Right hindlimb (tissue), 1 donor: ENCODE measurements around the gene GLYATL1B.
"Not testable (repeated sequence)": the region's sequence is repeated elsewhere in the genome, so short reads cannot be mapped to it uniquely, and the experiment has no call there.

Experiments used
- DNase-seq: peaks from one replicate; pipeline ENCODE4 v3.0.0-alpha.2; 2018

GLYATL1B gene

GRCh38 chr11:59097113-59097708 is 11.1 kb downstream of the GLYATL1B start:
- DNase-seq, result peak; percentile 53

GRCh38 chr11:59097938-59098337 is 11.8 kb downstream of the GLYATL1B start:
- not testable (repeated sequence) for DNase-seq

- DNase-seq, result peak; percentile 46
Observed at GRCh38 chr11:59102259-59102765, 16.2 kb downstream of the GLYATL1B start.

- peak; percentile 91 for DNase-seq
Observed at GRCh38 chr11:59106363-59107336, 20.5 kb downstream of the GLYATL1B start, which contains the start of gene FAM111B. Gene FAM111B (plus strand): TSS chr11:59107237. CDS start chr11:59109626, 2,389 bp downstream.

GRCh38 chr11:59107721-59108120 is 21.6 kb downstream of the GLYATL1B start:
- not testable (repeated sequence) for DNase-seq

GRCh38 chr11:59112494-59112893 is 26.4 kb downstream of the GLYATL1B start:
- no peak for DNase-seq

- DNase-seq, result no peak
Observed at GRCh38 chr11:59114344-59114743, 28.2 kb downstream of the GLYATL1B start.

GRCh38 chr11:59115553-59115952 is 29.4 kb downstream of the GLYATL1B start:
- DNase-seq, result no peak

- no peak for DNase-seq
Observed at GRCh38 chr11:59117774-59118173, 31.7 kb downstream of the GLYATL1B start.

GRCh38 chr11:59119826-59120225 is 33.7 kb downstream of the GLYATL1B start:
- no peak for DNase-seq

- peak; percentile 87 for DNase-seq
Observed at GRCh38 chr11:59135648-59136461, 49.7 kb downstream of the GLYATL1B start.

- not testable (repeated sequence) for DNase-seq
Observed at GRCh38 chr11:59136551-59136950, 50.4 kb downstream of the GLYATL1B start.

- DNase-seq, result no peak
Observed at GRCh38 chr11:59137190-59137589, 51.1 kb downstream of the GLYATL1B start.

- DNase-seq, result no peak
Observed at GRCh38 chr11:59138643-59139042, 52.5 kb downstream of the GLYATL1B start.

GRCh38 chr11:59141191-59141590 is 55.1 kb downstream of the GLYATL1B start:
- no peak for DNase-seq

GRCh38 chr11:59141673-59142460 is 55.8 kb downstream of the GLYATL1B start:
- DNase-seq, result no peak

- DNase-seq, result peak; percentile 94
Observed at GRCh38 chr11:59142530-59143507, 56.7 kb downstream of the GLYATL1B start, which contains the start of gene FAM111A. Gene FAM111A (plus strand): TSS chr11:59142856. CDS start chr11:59148873, 6,017 bp downstream.

GRCh38 chr11:59144096-59144495 is 58.0 kb downstream of the GLYATL1B start:
- DNase-seq, result no peak
